HT-29 (cell line): ENCODE results near the gene ODC1. TPM values are rescaled to one million over a fixed set of nuclear protein-coding genes. Genes with fewer than 3 reads are reported as not detected.
"Not testable (repeated sequence)": the region's sequence is repeated elsewhere in the genome, so short reads cannot be mapped to it uniquely, and the experiment has no call there.

Source experiments
- DNase-seq: peaks from one replicate; pipeline ENCODE4 v3.0.0-alpha.2; 2015; ENCODE audit warnings: low spot score
- total RNA-seq: library from RNA; depleted of rRNA; stranded (reverse); fragments of >200 nt; shearing (Covaris generic); gene quantifications from 2 replicates; pipeline ENCODE4 v1.2.3, GENCODE V29; 2014

The ODC1 gene
- total RNA-seq, 1 experiment from 2014 or later, result 323 TPM

- no peak for DNase-seq
Observed at GRCh38 chr2:10453905-10454298, 5.8 kb upstream of the ODC1 start.

- no peak for DNase-seq
Observed at GRCh38 chr2:10452956-10453904, 5.1 kb upstream of the ODC1 start.

- peak; percentile 77 for DNase-seq
Observed at GRCh38 chr2:10452312-10452711, 4.2 kb upstream of the ODC1 start.

- no peak for DNase-seq
Observed at GRCh38 chr2:10451819-10452218, 3.7 kb upstream of the ODC1 start.

- DNase-seq, result peak; percentile 93
Observed at GRCh38 chr2:10449838-10450691, 1.9 kb upstream of the ODC1 start.

- peak; percentile 49 for DNase-seq
Observed at GRCh38 chr2:10449486-10449831, 1.3 kb upstream of the ODC1 start.

- DNase-seq, result peak; percentile 92
Observed at GRCh38 chr2:10448576-10449485, 704 bp upstream of the ODC1 start.

- no peak for DNase-seq
Observed at GRCh38 chr2:10447300-10447894, 730 bp downstream of the ODC1 start.

GRCh38 chr2:10446631-10447030 is 1.5 kb downstream of the ODC1 start:
- no peak for DNase-seq

GRCh38 chr2:10444463-10444862 is 3.7 kb downstream of the ODC1 start:
- DNase-seq, result no peak

- DNase-seq, result not testable (repeated sequence)
Observed at GRCh38 chr2:10442469-10443126, 5.5 kb downstream of the ODC1 start.

- DNase-seq, result no peak
Observed at GRCh38 chr2:10441948-10442347, 6.2 kb downstream of the ODC1 start.

GRCh38 chr2:10440736-10441135 is 7.4 kb downstream of the ODC1 start:
- DNase-seq, result no peak

GRCh38 chr2:10439971-10440370 is 8.2 kb downstream of the ODC1 start:
- DNase-seq, result no peak

GRCh38 chr2:10439185-10439879 is 8.8 kb downstream of the ODC1 start:
- no peak for DNase-seq

- DNase-seq, result no peak
Observed at GRCh38 chr2:10438688-10439087, 9.4 kb downstream of the ODC1 start.

- no peak for DNase-seq
Observed at GRCh38 chr2:10437806-10438205, 10.3 kb downstream of the ODC1 start.

GRCh38 chr2:10436583-10437110 is 11.5 kb downstream of the ODC1 start:
- DNase-seq, result no peak

- DNase-seq, result no peak
Observed at GRCh38 chr2:10435820-10436204, 12.3 kb downstream of the ODC1 start.
